LNCAP (cell line): ENCODE measurements around the gene PRKCH.

Experiments
- CTCF ChIP-seq: fragments of 450-650 bp; IDR thresholded peaks from 2 replicates; pipeline ENCODE4 v1.5.1; 2017; ENCODE audit warnings: mild to moderate bottlenecking

Gene PRKCH

DNA sequence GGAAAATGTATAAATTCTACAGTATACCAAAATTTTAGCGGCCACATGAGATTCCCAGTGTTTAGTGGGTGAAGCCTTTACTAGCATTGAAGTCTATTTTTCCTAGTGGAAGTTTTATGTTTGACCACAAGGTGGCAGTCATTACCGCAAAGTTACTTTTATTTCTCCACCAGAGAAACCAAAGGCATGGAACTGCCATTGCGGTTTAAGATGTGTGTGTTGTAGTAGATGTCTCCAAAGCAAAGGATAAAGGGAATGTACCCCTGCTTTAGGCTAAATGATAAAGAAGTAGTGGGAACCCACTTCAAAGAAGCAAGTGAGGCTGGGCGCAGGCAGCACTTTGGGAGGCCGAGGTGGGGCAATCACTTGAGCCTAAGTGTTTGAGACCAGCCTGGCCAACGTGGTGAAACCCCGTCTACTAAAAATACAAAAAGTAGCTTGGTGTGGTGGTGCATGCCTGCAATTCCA is 140.5 kb downstream of the PRKCH start:
- TF ChIP-seq CTCF: peak; percentile 66

DNA sequence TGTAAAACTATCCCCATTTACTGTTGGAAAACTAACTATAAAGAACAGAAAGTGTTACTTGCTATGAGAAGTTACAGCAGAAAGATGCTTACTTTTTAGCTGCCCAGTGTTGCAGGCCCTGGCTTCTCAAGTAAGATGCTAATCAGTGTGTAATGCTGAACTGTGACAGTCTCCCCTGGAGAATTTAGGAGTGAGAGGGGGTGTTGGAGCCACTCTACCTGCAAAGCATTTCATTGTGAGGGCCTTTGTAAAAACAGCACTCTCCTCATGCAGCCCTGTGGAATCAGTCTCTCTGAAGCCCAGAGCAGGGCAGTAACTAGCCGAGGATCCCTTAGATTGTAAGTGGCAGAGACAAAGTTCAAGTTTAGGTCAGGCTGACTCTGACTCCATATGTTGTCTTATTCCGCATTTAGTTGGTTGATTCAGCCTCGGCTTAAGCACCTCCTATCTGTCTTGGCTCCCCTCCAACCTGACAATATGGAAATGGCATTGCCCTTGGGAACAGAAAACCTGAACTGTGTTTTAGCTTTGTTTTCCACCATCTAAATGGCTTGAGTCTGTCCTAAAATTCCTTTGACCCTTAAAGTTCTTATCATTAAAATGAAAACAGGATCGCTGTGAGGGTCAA is 141.3 kb downstream of the PRKCH start:
- TF ChIP-seq CTCF: no peak

GRCh38 chr14:61463664-61464285 is 142.4 kb downstream of the PRKCH start:
- no peak for TF ChIP-seq CTCF

DNA sequence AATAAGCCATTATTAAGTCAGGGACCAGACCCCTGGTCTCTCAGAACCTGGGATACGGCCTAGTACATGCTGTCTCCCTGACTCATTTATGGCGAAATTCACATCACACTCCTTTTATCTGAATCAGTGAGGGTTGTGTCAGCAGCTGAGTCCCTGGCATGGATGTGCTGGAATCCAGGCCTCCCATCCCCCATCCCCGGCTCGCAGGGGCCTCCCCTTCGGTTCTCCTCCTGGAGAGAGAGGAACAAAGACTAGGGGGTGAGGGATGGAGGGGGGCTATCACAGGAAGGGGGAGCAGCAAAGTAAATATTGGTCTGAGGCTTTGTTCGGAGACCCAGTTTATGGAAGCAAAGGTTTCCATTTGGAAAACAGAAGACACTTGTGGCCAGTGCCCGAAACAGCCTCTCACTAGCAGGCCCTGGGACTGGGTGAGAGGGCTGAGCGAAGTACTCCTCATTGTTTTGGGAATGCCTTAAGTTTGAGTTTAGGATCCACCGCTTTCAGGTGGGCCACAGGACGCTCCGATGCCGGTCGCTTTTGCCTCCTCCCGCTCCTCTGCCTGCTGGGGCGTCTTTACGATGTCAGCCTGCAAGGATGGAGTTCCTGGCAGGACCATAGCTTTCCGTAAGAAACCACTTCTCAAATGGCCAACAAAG is 145.0 kb downstream of the PRKCH start:
- no peak for TF ChIP-seq CTCF

DNA sequence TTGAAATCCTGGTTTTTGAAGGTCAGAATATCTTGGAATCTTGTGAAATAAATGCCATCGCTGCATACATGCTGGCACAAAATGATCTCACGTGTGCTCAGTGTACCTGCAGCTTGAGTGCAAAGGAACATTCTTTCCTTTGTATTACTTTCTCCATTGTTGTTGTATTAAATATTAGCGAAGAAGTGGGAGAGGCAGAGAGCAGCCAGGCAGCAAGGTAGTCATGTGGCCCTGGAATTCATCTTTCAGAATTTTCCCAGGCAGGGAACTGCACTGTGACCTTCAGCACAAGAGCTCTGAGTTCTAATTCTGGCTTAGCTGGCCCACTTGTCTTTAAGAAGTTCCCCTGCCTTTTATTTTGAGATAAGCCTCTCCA is 145.5 kb downstream of the PRKCH start:
- TF ChIP-seq CTCF: no peak

DNA sequence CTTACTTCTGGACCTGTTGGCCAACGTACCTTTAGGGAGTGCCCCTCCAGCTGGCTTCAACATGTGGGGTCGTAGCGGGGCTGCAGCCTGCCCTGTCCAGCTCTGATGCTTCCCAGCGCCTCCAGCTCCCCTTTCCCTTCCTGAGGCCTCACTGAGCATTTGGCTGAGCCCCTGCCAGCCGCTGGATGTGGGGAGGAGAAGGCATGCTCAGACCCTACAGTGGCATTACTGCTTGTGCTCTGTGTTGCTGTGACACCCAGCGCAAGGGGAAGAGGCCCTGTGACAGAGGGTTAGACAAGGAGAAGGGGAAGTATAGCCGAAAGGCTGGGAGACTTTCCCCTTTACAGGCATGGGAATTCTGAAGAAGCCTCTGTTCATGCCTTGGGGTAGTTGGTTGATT is 145.9 kb downstream of the PRKCH start:
- TF ChIP-seq CTCF: no peak

- no peak for TF ChIP-seq CTCF
Observed at GRCh38 chr14:61468063-61468825, 146.9 kb downstream of the PRKCH start.
